K562 (cell line): ENCODE data around the gene TDRD6. TPM values are rescaled to one million over a fixed set of nuclear protein-coding genes. Genes with fewer than 3 reads are reported as not detected.

ENCODE experiments used
- ATAC-seq: fragments of 200-7000 bp; cut with Tn5 transposase; 3 replicates; pipeline ENCODE4 v1.9.1; 2020; ENCODE audit warnings: moderate library complexity
- BruUV-seq: library from RNA; stranded (reverse); fragments of 400-500 nt; replicated peaks from 2 replicates; lab custom pipeline; 2021; lab: Mats Ljungman, UMichigan
- CTCF ChIA-PET: fragments of 300-600 bp; formaldehyde crosslinking; extraction: SDS; loops from one replicate; lab custom pipeline; 2021; ENCODE audit warnings: low intra/inter-chr PET ratio; lab: Yijun Ruan, JAX
- POLR2A ChIA-PET: fragments of 300-600, 350-650 bp; sonication (Branson Sonifier 250); formaldehyde crosslinking; extraction: SDS; loops from one replicate; lab custom pipeline; 2021; ENCODE audit warnings: antibody characterized with exemption, inconsistent platforms; lab: Yijun Ruan, JAX
- DNase-seq, 4 experiments: peaks; one replicate each; pipeline versions ENCODE4 v3.0.0 to v3.0.0-alpha.2; 2011 to 2018; ENCODE audit warnings: low spot score in 3 of 4, mixed read lengths in 3 of 4; ENCODE audit errors: extremely low read depth in 1 of 4
- FAIRE-seq: peaks from 2 replicates; lab custom pipeline; 2011; peaks lifted over from hg19 to GRCh38; lab: Jason Lieb, UNC
- H2AFZ ChIP-seq: 2 replicates; pipeline ENCODE4 v1.6.0; 2011; ENCODE audit warnings: low read depth, low read length, control low read depth, inconsistent platforms
- H3K27ac ChIP-seq: fragments of 200-600 bp; 3 replicates; pipeline ENCODE4 v1.8.0; 2011; ENCODE audit warnings: low read depth, mild to moderate bottlenecking, control low read depth, inconsistent platforms, low read length, moderate library complexity, mixed read lengths; ENCODE audit errors: extremely low read depth
- H3K27me3 ChIP-seq, 2 experiments: fragments of 300-600 bp in 1 of 2; 2 replicates in 1 of 2; 3 replicates in 1 of 2; pipeline versions ENCODE4 v1.6.0 to v1.8.0; 2011; ENCODE audit warnings: inconsistent platforms in 2 of 2, low read length in 2 of 2, mild to moderate bottlenecking in 1 of 2, mixed read lengths in 1 of 2, moderate library complexity in 1 of 2; ENCODE audit not compliant: control insufficient read depth in 2 of 2, insufficient read depth in 2 of 2
- H3K36me3 ChIP-seq: fragments of 300-600 bp; 3 replicates; pipeline ENCODE4 v1.8.0; 2011; ENCODE audit warnings: mild to moderate bottlenecking, low read length, inconsistent platforms; ENCODE audit not compliant: control insufficient read depth, insufficient read depth
- H3K4me1 ChIP-seq, 2 experiments: fragments of 200-600 bp in 1 of 2; replicated peaks in 1 of 2; 2 replicates in 1 of 2; 3 replicates in 1 of 2; pipeline versions ENCODE4 v1.5.1 to v1.8.0; 2011; ENCODE audit warnings: inconsistent platforms in 2 of 2, low read length in 2 of 2, mild to moderate bottlenecking in 1 of 2, mixed read lengths in 1 of 2, moderate library complexity in 1 of 2; ENCODE audit not compliant: control insufficient read depth in 2 of 2, insufficient read depth in 2 of 2
- H3K4me2 ChIP-seq: 2 replicates; pipeline ENCODE4 v1.6.1; 2011; ENCODE audit warnings: low read length, control low read depth, inconsistent platforms, mixed read lengths; ENCODE audit not compliant: insufficient read depth
- H3K4me3 ChIP-seq: fragments of 200-600 bp; sonication (generic), shearing (Covaris generic); 2 replicates; pipeline ENCODE4 v1.5.1; 2016; ENCODE audit warnings: control low read depth, inconsistent platforms
- H3K79me2 ChIP-seq: fragments of 200-600 bp; 3 replicates; pipeline ENCODE4 v1.8.0; 2011; ENCODE audit warnings: low read length, inconsistent platforms; ENCODE audit not compliant: control insufficient read depth, insufficient read depth
- H3K9ac ChIP-seq, 2 experiments: 2 replicates each; pipeline versions ENCODE4 v1.6.0 to v1.6.1; 2011; ENCODE audit warnings: low read depth in 2 of 2, low read length in 2 of 2, control low read depth in 1 of 2, inconsistent platforms in 1 of 2, mild to moderate bottlenecking in 1 of 2, mixed read lengths in 1 of 2; ENCODE audit not compliant: insufficient read depth in 1 of 2
- H3K9me1 ChIP-seq: one replicate; pipeline ENCODE4 v1.6.0; 2011; ENCODE audit warnings: inconsistent platforms, mild to moderate bottlenecking, low read length, moderate library complexity; ENCODE audit not compliant: control insufficient read depth, insufficient read depth
- H3K9me3 ChIP-seq: replicated peaks from 2 replicates; pipeline ENCODE4 v1.5.1; 2011; ENCODE audit warnings: low read depth, low read length, inconsistent platforms; ENCODE audit not compliant: control insufficient read depth, insufficient read depth
- H4K20me1 ChIP-seq: replicated peaks from 2 replicates; pipeline ENCODE4 v1.6.1; 2011; ENCODE audit warnings: low read length, inconsistent platforms, mixed read lengths; ENCODE audit not compliant: control insufficient read depth, insufficient read depth
- EZH2 ChIP-seq: IDR thresholded peaks from 2 replicates; pipeline ENCODE4 v1.6.1; 2012; ENCODE audit warnings: low read depth, mild to moderate bottlenecking, inconsistent platforms, low read length, borderline replicate concordance
- PCBP1 ChIP-seq: fragments of 200-400 bp; formaldehyde crosslinking; IDR thresholded peaks from 2 replicates; pipeline ENCODE4 v1.6.1; 2018; ENCODE audit warnings: mild to moderate bottlenecking, low read depth, low read length; ENCODE audit not compliant: poor library complexity, severe bottlenecking
- ZBTB26 ChIP-seq: fragments of 450-650 bp; formaldehyde crosslinking; IDR thresholded peaks from 2 replicates; pipeline ENCODE4 v1.4.0; 2022; ENCODE audit warnings: missing genetic modification characterization
- WGBS: fragments of 100-300 bp; shearing (Covaris generic); methylation state at CpG from one replicate; pipeline ENCODE4 v1.1.6; 2016; ENCODE audit warnings: low coverage, mixed read lengths; ENCODE audit not compliant: insufficient coverage; ENCODE audit errors: missing lambda C conversion rate; 5-methylcytosine and 5-hydroxymethylcytosine counted together
- in situ Hi-C: fragments of 300-500 bp; cut with MboI; formaldehyde crosslinking; loops from 4 replicates; pipeline ENCODE4 v1.15.0; 2018; ENCODE audit warnings: inconsistent platforms, mixed read lengths
- intact Hi-C: fragments of 100-400 bp; cut with micrococcal nuclease; formaldehyde crosslinking; loops from 2 replicates; pipeline ENCODE4 v1.14.2; 2022
- polyA plus RNA-seq, 8 experiments: library from polyadenylated mRNA; depleted of rRNA in 4 of 8; stranded (reverse) in 5 of 8; unstranded in 3 of 8; fragments of >200 nt; fragmentation: Nextera tagmentation in 2 of 8; fragmentation: Illumina TruSeq in 1 of 8; extraction: Ambion mirVana in 2 of 8; extraction: Trizol in 1 of 8; gene quantifications; 2 replicates each; pipeline versions ENCODE4 v1.2.1 to v1.2.3, GENCODE V29; 2011 to 2014; ENCODE audit warnings: inconsistent platforms in 1 of 8, missing spikeins in 1 of 8
- total RNA-seq, 7 experiments: library from RNA; depleted of rRNA in 6 of 7; stranded (reverse); fragments of >200 nt in 6 of 7; fragmentation: Illumina TruSeq in 2 of 7; extraction: Trizol in 2 of 7; gene quantifications; 2 replicates each; pipeline versions ENCODE4 v1.2.1 to v1.2.3, GENCODE V29; 2011 to 2021; ENCODE audit warnings: low replicate concordance in 1 of 7

Gene TDRD6
- total and polyA plus RNA-seq, 9 of the 15 experiments (the other 6 are each of a cell fraction or from before 2014, with no cell fraction given), result under 0.01 to 0.53 (median 0.14) TPM; not detected in 1

- Histone ChIP-seq H3K36me3 (no peaks in the 10 kb centered on the region), H3K9me3 (no peaks in the 10 kb centered on the region), H4K20me1 (no peaks in the 10 kb centered on the region), H2AFZ (no peak overlapping the region), H3K27ac (no peak overlapping the region), H3K4me2 (no peak overlapping the region)
- TF ChIP-seq ZBTB26 (no peak), EZH2 (no peak), PCBP1 (no peak)
- TF ChIP-seq, all 486 proteins: peak for 0
- in situ Hi-C loops (no loop called here), intact Hi-C loops (no loop called here)
- FAIRE-seq (no peak), ATAC-seq (no peak), DNase-seq (no peak)
- peaks cover 0 to 11% of the 10 kb centered on the region in 2 experiments; a peak in 1 of 5 replicates for H3K27me3 ChIP-seq
- H3K9me1 ChIP-seq, result no peaks in the 10 kb centered on the region
- H3K79me2 ChIP-seq, result no peaks in the 10 kb centered on the region
- BruUV-seq, result no TSS peak
- H3K4me3 ChIP-seq, result no peak overlapping the region
- 0% methylated on average over 3 of the region's 3 CpGs for WGBS
- H3K9ac ChIP-seq, result no peak overlapping the region
- peaks cover 0 to 14% of the 10 kb centered on the region in 2 experiments; a peak in 2 of 5 replicates for H3K4me1 ChIP-seq
- POLR2A ChIA-PET, result no interaction called here
- CTCF ChIA-PET, result interaction anchor here (0.7 kb wide), 1 partner anchor 182 kb away, joined by 3 read pairs; no protein-coding TSS in a partner anchor
Observed at GRCh38 chr6:46689657-46690056, 2.0 kb downstream of the TDRD6 start.
